A549 (cell line): ENCODE results near the gene RBMS3.

Experiments used
- BHLHE40 ChIP-seq: IDR thresholded peaks from 2 replicates; pipeline ENCODE4 v1.6.1; 2012; ENCODE audit warnings: low read depth, low read length, inconsistent platforms
- CEBPB ChIP-seq, 2 experiments: fragments of >200 bp in 1 of 2; sonication (Bioruptor Twin) in 1 of 2; formaldehyde crosslinking in 1 of 2; IDR thresholded peaks; 2 replicates each; pipeline ENCODE4 v1.6.1; 2012 to 2016
- CTCF ChIP-seq: fragments of >200 bp; sonication (Bioruptor Twin); formaldehyde crosslinking; IDR thresholded peaks from 3 replicates; pipeline ENCODE4 v1.5.1; 2016
- ELK1 ChIP-seq: fragments of 150-350 bp; IDR thresholded peaks from 2 replicates; pipeline ENCODE4 v1.6.1; 2014; ENCODE audit warnings: low read depth, mild to moderate bottlenecking, low read length
- EP300 ChIP-seq, 2 experiments: fragments of >200 bp; sonication (Bioruptor Twin); formaldehyde crosslinking; IDR thresholded peaks; 2 replicates in 1 of 2; 3 replicates in 1 of 2; pipeline ENCODE4 v1.6.1; 2016 to 2017
- HOXA7 ChIP-seq: fragments of 250-450 bp; sonication (Bioruptor Pico); IDR thresholded peaks from 2 replicates; pipeline ENCODE4 v1.5.0; 2020; ENCODE audit warnings: mild to moderate bottlenecking, moderate library complexity
- JUN ChIP-seq, 2 experiments: fragments of >200 bp; sonication (Bioruptor Twin); formaldehyde crosslinking; IDR thresholded peaks; 2 replicates in 1 of 2; 3 replicates in 1 of 2; pipeline ENCODE4 v1.6.1; 2016 to 2017
- PHF8 ChIP-seq: fragments of 200-600 bp; sonication (generic); IDR thresholded peaks from 2 replicates; pipeline ENCODE4 v1.6.1; 2016; ENCODE audit warnings: low read depth, mild to moderate bottlenecking, antibody characterized with exemption, moderate library complexity, borderline replicate concordance
- POLR2A ChIP-seq: IDR thresholded peaks from 2 replicates; pipeline ENCODE4 v1.6.1; 2012; ENCODE audit warnings: mild to moderate bottlenecking, low read length
- POLR2AphosphoS2 ChIP-seq: conservative IDR thresholded peaks from 2 replicates; pipeline ENCODE4 v1.6.1; 2012; ENCODE audit warnings: low read length, improper control_type of control experiment, inconsistent platforms
- RAD21 ChIP-seq, 2 experiments: fragments of >200 bp in 1 of 2; sonication (Bioruptor Twin) in 1 of 2; formaldehyde crosslinking in 1 of 2; IDR thresholded peaks in 1 of 2; conservative IDR thresholded peaks in 1 of 2; 2 replicates in 1 of 2; 3 replicates in 1 of 2; pipeline ENCODE4 v1.6.1; 2012 to 2018; ENCODE audit warnings: inconsistent platforms in 1 of 2
- RCOR1 ChIP-seq: fragments of 150-350 bp; IDR thresholded peaks from 2 replicates; pipeline ENCODE4 v1.6.1; 2014; ENCODE audit warnings: antibody characterized with exemption, low read length, low read depth
- REST ChIP-seq: fragments of 200-600 bp; sonication (generic); IDR thresholded peaks from 2 replicates; pipeline ENCODE4 v1.6.1; 2016; ENCODE audit warnings: antibody characterized with exemption, mild to moderate bottlenecking, moderate library complexity
- TF ChIP-seq, protein P1 (sequence below): IDR thresholded peaks from 2 replicates; pipeline ENCODE4 v1.6.1; 2012

- no peak for TF ChIP-seq POLR2A
- no peak for TF ChIP-seq REST
- no peak for TF ChIP-seq RAD21 (conservative IDR thresholded peaks at IDR 0.05 in 1 of 2, IDR thresholded peaks at IDR 0.05 in 1 of 2)
- no peak for TF ChIP-seq CTCF
- no peak for TF ChIP-seq JUN (IDR thresholded peaks at IDR 0.05)
- TF ChIP-seq BHLHE40: no peak
- TF ChIP-seq HOXA7: no peak
- no peak for TF ChIP-seq ELK1
- TF ChIP-seq POLR2AphosphoS2: no peak
- TF ChIP-seq PHF8: no peak
- no peak for TF ChIP-seq CEBPB (IDR thresholded peaks at IDR 0.05)
- no peak for TF ChIP-seq EP300 (IDR thresholded peaks at IDR 0.05)
- no peak for TF ChIP-seq RCOR1
- TF ChIP-seq, protein P1, sequence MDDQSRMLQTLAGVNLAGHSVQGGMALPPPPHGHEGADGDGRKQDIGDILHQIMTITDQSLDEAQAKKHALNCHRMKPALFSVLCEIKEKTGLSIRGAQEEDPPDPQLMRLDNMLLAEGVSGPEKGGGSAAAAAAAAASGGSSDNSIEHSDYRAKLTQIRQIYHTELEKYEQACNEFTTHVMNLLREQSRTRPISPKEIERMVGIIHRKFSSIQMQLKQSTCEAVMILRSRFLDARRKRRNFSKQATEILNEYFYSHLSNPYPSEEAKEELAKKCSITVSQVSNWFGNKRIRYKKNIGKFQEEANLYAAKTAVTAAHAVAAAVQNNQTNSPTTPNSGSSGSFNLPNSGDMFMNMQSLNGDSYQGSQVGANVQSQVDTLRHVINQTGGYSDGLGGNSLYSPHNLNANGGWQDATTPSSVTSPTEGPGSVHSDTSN: no peak
Measured at GRCh38 chr3:29346828-29347227, 66.0 kb downstream of the RBMS3 start.
